SK-N-MC (cell line): ENCODE results near the gene SBSN.

ENCODE experiments used
- FOXP2 ChIP-seq: optimal IDR thresholded peaks from 2 replicates; pipeline ENCODE3; 2011; ENCODE audit warnings: mild to moderate bottlenecking, moderate library complexity; ENCODE audit not compliant: insufficient read depth; ENCODE audit errors: extremely low read length, control extremely low read depth
- POLR2AphosphoS5 ChIP-seq: IDR thresholded peaks from 2 replicates; pipeline ENCODE4 v1.6.1; 2012; ENCODE audit warnings: mild to moderate bottlenecking, low read depth, low read length, borderline replicate concordance

- TF ChIP-seq POLR2AphosphoS5 = no peak
- no peak for TF ChIP-seq FOXP2
Observed at GRCh38 chr19:35509018-35509652, 19.0 kb downstream of the SBSN start.
